KOPT-K1 (cell line): ENCODE measurements around the gene LYSMD2.
"Not testable (repeated sequence)": the region's sequence is repeated elsewhere in the genome, so short reads cannot be mapped to it uniquely, and the experiment has no call there.

Source experiments
- H3K27ac ChIP-seq: fragments of 200-600 bp; sonication (generic); 2 replicates; pipeline ENCODE4 v1.5.1; 2016; ENCODE audit warnings: antibody characterized with exemption, mild to moderate bottlenecking, low read depth, low read length; ENCODE audit not compliant: poor library complexity, severe bottlenecking
- H3K36me3 ChIP-seq: fragments of 200-600 bp; sonication (generic); 2 replicates; pipeline ENCODE4 v1.5.1; 2017; ENCODE audit warnings: antibody characterized with exemption, mild to moderate bottlenecking, low read length, moderate library complexity; ENCODE audit not compliant: insufficient read depth
- H3K9me3 ChIP-seq: fragments of 200-600 bp; sonication (generic); 2 replicates; pipeline ENCODE4 v1.5.1; 2017; ENCODE audit warnings: antibody characterized with exemption, low read length, mild to moderate bottlenecking; ENCODE audit not compliant: insufficient read depth, poor library complexity, severe bottlenecking

The LYSMD2 gene, protein sequence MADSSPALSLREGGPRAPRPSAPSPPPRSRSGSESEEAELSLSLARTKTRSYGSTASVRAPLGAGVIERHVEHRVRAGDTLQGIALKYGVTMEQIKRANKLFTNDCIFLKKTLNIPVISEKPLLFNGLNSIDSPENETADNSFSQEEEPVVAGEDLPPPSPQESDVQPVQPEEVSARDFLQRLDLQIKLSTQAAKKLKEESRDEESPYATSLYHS

DNA sequence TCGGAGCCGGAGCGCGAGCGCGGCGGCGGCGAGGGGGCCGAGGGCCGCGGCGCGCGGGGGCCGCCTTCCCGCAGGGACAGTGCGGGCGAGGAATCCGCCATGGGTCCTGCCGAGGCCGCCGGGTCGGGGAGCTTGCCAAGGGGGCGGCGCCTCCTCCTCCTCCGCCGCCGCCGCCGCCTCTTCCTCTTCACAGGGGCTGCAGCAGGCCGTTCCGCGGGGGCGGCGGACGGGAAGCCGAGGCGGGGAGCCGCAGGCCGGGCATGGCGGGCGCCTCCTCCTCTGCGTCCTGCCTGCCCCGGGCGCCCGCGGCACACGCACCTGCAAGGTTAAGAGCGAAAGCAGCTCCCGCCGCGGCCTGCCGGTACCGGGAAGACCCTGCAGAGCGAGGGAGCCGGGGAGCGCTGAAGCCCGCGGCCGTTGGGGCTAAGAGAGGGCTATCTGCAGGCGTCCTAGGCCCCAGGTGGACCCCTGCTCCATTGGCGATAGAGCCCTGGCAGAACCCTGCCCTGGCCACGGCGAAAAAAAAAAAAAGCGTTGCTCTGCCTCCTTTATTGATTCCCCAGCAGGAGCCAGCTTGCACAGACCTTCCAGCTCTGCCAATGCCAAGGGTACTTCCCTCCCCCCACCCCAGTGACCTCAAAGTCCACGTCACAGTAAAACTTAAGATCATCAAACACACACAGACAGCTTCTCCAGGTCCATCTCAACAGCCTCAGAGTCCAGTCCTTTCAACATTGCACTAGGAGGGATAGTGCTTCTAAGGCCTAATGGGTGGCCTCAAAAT is at the start of gene LYSMD2:
Gene LYSMD2 (minus strand): TSS at position 134 of the 784 bp plus-strand sequence. CDS start 33 bp downstream, at position 101.
- no peaks in the 10 kb centered on the region for H3K9me3 ChIP-seq
- no peaks in the 10 kb centered on the region for H3K36me3 ChIP-seq
- peak within 1 kb of the TSS; percentile 83 for H3K27ac ChIP-seq

DNA sequence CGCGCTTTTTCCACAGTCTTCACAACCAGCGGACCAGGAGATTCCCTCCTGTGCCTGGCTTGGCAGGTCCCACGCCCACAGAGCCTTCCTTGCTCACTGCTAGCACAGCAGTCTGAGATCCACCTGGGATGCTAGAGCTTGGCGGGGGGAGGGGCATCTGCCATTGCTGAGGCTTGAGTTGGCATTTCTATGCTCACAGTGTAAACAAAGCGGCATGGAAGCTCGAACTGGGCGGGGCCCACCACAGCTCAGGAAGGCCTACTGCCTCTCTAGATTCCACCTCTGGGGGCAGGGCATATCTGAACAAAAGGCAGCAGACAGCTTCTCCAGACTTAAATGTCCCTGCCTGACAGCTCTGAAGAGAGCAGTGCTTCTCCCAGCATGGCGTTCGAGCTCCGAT is 49.7 kb upstream of the LYSMD2 start:
- H3K9me3 ChIP-seq, H3K27ac ChIP-seq: not testable (repeated sequence)
- peaks cover 22% of the 10 kb centered on the region for H3K36me3 ChIP-seq

DNA sequence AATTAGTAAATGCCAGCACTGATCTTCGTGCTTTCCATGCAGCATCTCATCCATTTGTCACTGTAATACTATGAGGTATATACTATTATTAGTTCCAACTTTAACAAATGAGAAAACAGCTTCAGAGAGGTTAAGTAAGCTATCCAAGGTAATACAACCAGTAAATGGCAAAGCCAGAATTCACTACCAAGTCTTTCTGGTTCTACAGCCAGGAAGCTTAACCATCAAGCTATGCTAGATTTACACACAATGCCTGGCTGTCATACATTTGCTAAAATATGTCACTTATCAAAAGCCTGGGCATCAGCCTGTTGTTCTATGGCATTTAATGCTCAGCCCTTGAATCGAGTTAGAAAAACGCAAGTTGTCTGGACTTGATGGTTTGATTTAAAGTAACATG is 46.5 kb upstream of the LYSMD2 start:
- Histone ChIP-seq H3K36me3 (peaks cover 28% of the 10 kb centered on the region), H3K27ac (no peak overlapping the region), H3K9me3 (no peaks in the 10 kb centered on the region)

DNA sequence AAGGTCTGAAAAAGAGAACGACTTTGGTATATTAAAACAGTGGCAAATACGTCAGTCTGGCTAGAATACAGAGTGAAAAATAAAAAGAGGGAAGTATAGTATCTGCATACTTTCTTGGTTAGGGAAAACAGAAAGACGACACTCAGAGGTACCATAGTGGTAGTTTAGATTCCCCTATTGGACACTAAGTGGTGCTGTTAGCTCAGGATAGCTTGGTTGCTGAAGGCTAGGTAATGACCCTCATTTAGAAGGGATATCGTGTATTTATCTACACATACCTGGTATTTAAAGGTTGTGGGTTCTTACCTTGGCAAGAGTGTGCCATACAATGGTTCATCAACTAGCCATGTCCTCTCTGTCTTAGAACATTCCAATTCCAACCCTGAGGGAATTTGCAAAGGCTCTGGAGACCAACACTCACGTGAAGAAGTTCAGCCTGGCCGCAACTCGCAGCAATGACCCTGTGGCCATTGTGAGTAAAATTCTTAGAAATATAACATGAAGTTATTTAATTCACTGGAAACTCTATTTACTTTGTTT is 45.0 kb upstream of the LYSMD2 start:
- peaks cover 28% of the 10 kb centered on the region for H3K36me3 ChIP-seq
- no peaks in the 10 kb centered on the region for H3K9me3 ChIP-seq
- no peak overlapping the region for H3K27ac ChIP-seq

DNA sequence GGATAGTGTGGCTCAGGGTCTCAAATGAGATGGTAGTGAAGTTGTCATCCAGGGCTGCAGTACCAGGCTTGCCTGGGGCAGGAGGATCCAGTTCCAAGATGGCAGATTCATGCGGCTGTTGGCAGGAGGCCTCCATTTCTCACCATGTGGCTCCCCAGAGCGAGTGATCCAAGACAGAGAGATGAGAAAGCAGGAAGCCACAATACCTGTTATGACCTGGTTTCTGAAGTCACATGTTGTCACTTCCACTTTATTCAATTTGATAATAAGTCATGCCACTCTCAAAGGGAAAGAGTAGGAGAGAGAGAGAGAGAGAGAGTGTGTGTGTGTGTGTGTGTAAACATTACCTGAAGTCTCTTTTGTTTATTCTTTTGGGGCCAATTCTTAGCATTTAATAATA is 44.1 kb upstream of the LYSMD2 start:
- H3K27ac ChIP-seq = no peak overlapping the region
- H3K9me3 ChIP-seq = no peaks in the 10 kb centered on the region
- H3K36me3 ChIP-seq = peaks cover 21% of the 10 kb centered on the region

DNA sequence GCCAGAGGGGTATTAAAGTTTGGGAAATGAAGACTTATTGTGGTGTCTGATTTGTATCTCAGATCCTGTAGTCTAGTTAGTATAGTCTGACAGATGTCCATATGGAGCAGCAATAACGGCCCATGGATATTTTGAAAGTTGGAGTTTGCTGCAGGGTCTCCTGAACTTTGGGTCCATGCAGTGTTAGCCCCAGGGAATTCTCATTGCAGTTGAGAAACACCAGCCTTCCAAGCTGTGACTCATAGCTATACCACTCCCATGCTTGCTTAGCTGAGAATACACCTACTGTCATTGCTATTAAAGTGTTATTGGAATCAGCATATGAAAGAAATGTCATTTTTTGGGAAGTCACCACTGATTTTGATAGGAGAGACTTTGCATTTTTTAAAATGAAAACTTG is 43.2 kb upstream of the LYSMD2 start:
- Histone ChIP-seq H3K9me3 (no peaks in the 10 kb centered on the region), H3K36me3 (peaks cover 16% of the 10 kb centered on the region; the same call in 1 of the 2 replicates), H3K27ac (no peak overlapping the region)

DNA sequence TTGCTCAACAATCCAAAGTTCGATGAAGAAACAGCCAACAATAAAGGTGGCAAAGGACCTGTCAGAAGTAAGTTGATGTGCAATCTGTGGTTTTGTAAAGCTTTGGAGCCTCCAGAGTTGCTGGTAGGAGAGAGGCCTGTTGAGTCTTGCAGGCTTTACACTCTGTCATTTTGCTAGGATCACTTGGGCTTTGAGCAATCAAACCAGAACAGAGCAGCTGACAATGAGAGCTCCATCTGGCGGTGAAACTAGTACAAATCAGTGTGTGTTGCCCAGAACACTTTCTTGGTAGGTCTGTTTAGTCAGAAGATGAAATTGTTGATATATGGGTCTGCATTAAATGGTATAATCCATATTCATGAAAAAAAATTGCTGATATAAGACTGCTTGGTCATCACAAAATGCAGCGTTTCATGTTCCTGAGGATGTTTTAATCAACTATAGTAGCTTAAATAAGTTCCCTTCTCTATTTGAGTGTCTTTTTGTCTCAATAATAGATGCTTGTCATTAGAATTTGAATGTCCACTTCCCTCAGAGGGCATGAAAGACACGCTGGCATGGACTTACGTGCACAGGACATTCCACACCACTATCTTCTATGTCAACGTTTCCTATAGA is 39.6 kb upstream of the LYSMD2 start:
- peaks cover 15% of the 10 kb centered on the region for H3K36me3 ChIP-seq
- no peak overlapping the region for H3K27ac ChIP-seq
- H3K9me3 ChIP-seq = no peaks in the 10 kb centered on the region

DNA sequence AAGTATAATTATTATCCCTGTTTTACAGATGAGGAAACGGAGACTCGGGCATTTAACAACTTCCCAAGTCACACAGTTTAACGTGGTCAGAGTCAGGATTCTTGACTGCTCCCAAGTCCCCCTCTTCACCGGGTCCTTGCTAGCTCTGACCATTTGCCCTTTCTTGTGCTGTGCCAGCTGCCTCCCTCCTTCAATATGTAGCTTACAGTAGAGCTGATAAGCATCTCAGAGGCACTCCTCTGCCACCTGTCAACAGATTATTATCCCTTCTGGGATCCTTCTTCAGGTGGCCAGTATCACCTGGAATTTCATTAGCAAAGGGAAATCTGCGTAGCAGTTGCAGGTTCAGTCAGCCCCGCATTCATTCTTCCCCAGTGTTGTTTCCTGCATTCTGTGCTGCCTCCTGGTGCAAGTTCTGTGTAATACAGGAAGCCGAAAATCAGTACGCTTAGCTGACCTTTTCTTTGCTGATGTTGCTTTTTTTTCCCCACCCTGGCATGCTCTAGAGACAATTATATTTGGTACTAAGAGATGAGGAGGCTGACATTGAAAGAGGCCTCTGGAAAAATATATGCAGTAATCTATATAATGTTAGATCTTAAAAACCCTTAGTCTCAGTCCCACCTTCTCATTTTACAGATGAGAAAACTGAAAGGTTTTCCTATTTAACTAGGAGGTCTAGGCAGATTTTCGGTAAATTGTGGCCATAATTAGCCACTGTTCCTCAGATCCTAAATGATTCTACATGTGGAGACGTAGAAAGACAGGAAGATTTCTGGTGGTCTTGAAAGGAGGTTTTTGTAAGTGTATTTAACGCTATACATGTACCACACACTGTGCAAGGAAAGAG is 38.7 kb upstream of the LYSMD2 start:
- Histone ChIP-seq H3K9me3 (no peaks in the 10 kb centered on the region), H3K36me3 (peaks cover 9% of the 10 kb centered on the region; the same call in 1 of the 2 replicates), H3K27ac (no peak overlapping the region)

DNA sequence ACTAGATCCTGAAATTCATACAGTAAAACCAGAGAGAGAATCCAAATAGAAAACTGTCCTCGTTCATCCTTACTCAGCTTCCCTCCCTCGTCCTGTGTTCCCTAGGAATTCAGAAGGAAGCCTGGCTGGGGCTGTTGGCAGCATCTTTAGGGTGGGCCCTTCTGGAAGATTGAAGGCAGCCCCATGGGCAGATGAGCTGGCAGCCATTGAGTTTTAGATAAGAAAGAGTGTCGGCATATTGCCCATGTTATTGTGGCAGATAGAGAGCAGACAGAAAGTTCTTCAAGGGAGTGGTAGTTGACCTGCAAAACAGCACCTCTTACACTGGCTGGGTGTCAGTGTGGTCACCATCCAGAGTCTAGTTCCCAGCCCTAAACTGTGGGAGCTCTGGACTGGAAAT is 37.5 kb upstream of the LYSMD2 start:
- H3K27ac ChIP-seq = no peak overlapping the region
- peaks cover 9% of the 10 kb centered on the region; the same call in 1 of the 2 replicates for H3K36me3 ChIP-seq
- no peaks in the 10 kb centered on the region for H3K9me3 ChIP-seq

DNA sequence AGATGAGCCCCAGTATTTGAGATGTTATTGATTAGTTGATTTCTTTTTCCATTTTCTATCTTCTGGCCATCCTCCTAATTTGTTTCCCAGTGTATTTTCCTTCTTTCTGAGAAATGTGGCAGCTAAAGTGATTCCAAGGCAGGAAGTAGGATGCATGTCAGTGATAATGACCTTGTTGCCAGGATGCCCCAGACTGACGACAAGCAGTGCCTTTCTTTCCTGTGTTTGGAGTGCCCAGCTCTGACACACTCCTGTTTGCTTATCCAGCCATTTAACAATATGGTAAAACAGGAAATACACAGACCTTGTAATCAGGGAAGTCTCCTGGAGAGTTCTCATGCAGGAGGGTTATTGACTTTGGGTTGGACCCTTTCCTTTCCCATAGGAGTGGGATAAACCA is 34.3 kb upstream of the LYSMD2 start:
- no peaks in the 10 kb centered on the region for H3K9me3 ChIP-seq
- no peak overlapping the region for H3K27ac ChIP-seq
- peaks cover 18% of the 10 kb centered on the region; the same call in 1 of the 2 replicates for H3K36me3 ChIP-seq

DNA sequence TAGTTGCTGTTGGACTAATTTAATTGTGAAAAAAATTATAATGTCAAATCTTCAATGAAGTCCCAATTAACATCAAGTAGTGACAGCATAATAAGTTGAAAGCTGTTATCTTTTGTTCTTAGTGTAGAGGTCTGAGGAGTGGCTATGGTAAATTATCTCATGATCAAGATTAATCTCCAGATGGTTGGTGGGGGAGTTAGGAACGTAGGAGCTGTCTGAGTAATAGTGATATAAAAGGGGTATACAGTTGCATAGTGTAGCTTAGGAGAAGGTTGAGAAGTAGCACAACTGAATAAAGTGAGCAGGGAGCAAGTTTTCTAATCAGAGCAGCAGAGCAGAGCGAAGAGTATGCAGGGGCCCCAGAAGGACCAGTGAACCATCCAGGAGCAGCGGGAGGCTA is 33.4 kb upstream of the LYSMD2 start:
- Histone ChIP-seq H3K36me3 (peaks cover 18% of the 10 kb centered on the region; the same call in 1 of the 2 replicates), H3K9me3 (no peaks in the 10 kb centered on the region), H3K27ac (no peak overlapping the region)

DNA sequence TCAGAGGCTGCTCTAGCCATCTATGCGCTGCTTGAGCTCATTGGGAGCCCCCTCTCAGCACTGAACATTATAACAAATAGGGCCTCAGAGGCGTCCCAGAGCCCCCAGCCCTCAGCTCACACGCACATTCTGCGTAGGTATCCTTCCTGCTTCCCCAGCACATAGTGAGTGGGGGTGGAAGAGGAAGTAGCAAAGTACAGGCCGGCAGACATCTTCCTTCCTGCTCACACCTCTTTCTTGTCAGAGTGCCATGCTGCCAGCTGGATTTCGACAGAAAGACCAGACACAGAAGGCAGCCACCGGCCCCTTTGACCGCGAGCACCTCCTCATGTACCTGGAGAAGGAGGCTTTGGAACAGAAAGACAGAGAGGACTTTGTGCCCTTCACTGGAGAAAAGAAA is 30.6 kb upstream of the LYSMD2 start:
- Histone ChIP-seq H3K27ac (peak overlapping the region; percentile 14), H3K9me3 (no peaks in the 10 kb centered on the region), H3K36me3 (peaks cover 9% of the 10 kb centered on the region; the same call in 1 of the 2 replicates)

DNA sequence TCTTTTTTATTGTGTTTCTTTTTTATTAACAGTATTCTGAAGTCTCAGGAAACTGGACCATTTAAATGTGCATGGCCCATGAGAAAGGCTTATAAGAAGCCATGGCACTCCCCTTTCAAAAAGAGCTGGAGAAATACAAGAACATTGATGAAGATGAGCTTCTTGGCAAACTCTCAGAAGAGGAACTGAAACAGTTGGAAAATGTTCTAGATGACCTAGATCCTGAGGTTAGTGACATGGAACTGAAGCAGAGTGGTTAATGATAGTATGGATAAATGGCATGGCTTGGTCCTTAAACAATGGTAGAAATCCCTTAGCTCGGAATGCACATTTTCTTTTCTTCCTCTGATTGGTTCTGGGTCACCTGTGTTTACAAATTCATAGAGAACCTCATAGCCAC is 28.9 kb upstream of the LYSMD2 start:
- Histone ChIP-seq H3K9me3 (no peaks in the 10 kb centered on the region), H3K36me3 (peaks cover 9% of the 10 kb centered on the region; the same call in 1 of the 2 replicates), H3K27ac (no peak overlapping the region)

DNA sequence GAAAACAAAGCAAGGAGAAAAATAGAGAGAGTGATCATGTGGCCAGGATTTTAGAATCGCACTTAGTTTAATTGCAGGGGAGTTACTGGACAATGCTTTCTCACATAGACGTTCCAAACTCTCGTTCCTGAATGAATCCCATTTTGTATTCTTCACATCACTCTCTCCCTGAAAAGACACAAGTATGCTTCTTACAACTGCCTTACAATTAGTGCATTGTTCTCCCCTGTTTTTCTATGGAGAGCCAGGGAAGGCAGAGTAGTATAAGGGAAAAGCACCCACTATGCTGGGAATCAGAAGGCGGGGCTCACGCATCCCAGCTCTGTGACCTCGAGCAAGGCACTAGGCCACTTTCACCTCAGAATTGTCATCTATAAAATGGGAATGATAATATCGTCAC is 28.3 kb upstream of the LYSMD2 start:
- Histone ChIP-seq H3K27ac (no peak overlapping the region), H3K9me3 (no peaks in the 10 kb centered on the region), H3K36me3 (peaks cover 9% of the 10 kb centered on the region; the same call in 1 of the 2 replicates)
